Measurements from ENCODE around the gene MIER3.
"Not testable (repeated sequence)": the region's sequence is repeated elsewhere in the genome, so short reads cannot be mapped to it uniquely, and the experiment has no call there.

The MIER3 gene

DNA sequence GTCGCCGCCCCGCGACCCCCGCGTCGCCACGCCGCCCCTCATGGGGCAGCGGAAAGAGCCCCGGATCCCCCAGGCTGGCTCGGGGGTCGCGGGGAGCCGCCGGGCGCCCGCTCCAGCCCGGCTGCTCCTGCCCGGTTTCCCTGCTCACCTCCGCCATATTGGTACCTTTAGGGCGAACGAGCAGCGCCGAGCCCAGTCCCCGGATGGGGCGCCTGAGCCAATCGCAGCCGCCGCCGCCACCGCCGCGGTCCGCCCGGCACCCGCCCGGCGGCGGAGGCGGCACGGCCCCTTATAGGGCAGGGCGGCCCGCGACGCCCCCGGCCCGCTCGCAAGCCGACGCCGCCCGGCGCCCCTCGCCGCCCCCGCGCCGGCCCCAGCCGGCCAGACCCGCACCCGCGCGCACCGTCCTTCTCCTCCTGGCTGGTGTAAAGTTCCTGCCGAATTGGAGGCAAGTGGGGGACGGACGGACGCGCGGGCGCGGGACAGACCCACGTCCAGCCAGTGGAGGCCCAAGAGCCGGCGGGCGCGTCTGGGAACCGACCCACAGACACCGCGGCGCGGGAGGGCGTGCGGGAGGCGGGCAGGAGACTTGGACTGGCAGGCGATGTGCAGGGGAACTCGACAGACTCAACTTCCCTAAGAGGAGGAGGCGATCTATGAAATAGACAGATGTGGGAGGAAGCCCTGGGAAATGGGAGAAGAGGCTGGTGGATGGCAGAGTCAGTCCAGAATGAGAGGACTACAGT, at the start of gene MIER3:
MIER3 (minus strand) TSS at position 178 of the 746 bp plus-strand sequence; CDS start at position 157, 21 bp downstream.
- DNase-seq (ENCODE audit: low read depth in 1 of 2, low spot score in 1 of 2): peak; percentile 62 to 67

- no peak for DNase-seq (ENCODE audit: low read depth in 1 of 2, low spot score in 1 of 2)
These were observed 43.7 kb upstream of the MIER3 start for GRCh38 chr5:56995596-56995995.

DNA sequence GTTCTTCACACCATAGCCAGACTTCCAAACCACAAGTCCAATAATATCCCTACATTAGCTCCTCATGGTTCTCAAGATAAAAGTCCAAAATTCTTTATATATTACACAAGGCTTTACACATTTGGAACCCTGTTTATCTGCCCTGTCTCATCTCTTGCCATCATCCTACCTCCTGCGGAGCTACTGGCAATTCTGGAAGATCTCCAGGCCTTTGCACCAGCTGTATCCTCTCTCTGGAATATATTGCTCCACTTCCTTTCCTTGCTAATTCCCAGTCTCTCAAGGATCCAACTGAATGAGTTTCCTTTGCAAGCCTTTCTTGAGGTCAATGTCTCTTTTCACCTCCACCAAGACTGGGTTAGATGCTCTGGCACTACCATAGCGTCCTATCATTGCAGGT, 41.3 kb upstream of the MIER3 start:
- no peak for DNase-seq (ENCODE audit: low read depth in 1 of 2, low spot score in 1 of 2)

DNA sequence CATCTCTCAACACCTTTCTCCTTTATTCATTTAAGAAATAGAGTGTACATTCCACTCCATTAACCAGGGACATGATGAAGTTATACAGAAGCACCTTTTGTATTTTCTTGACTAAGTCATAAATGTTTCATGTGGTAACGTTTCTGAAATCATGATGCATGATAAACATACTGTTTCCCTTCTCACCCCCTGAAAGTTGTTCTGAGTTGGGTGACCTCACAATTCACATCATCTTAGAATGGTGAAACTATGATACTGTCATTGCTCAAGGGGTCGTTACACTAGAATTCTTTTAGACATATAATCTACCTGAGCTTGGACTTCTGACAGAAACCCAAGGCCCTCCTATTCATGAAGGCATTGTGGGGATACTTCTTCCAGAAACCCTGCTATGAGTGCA, 37.8 kb upstream of the MIER3 start:
- DNase-seq (ENCODE audit: low read depth in 1 of 2, low spot score in 1 of 2): no peak

DNA sequence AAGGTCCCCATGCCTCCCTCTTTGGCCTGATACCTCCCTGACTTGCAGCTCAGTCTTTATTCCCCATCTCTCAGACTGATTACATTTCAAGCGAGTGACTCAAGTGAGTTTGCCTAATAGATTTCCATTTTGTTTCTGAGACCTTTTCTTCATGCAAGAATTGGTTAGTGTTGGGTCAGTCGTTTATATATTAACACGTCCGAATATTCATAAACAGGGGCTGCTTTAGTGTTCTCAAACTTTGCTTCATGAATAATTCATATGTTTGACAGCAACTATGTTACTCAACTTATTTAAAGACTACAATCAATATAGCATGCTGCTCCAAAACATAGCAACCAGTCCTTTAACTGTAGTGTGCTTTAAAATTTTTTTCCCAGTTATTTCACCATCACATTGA, 36.6 kb upstream of the MIER3 start:
- DNase-seq (ENCODE audit: low read depth in 1 of 2, low spot score in 1 of 2): no peak

DNA sequence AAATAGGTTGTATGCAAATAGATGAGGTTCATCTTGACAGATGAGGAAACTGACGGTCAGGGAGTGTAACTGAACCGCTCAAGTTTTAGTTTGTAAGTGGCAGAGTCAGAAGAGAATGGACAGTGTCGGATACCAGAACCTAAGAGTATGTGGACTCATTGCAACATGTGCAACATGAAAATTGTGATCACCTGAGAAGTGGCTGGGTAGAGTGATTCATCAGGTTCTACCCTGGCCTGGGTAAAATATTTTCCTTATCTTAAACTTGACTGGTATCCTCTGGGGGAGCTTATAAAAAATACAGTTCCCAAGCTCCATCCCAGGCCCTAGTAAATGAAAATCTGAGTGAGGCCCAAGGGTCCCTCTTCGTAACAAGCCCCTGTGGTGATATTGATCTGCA, 35.2 kb upstream of the MIER3 start:
- DNase-seq (ENCODE audit: low read depth in 1 of 2, low spot score in 1 of 2): no peak

GRCh38 chr5:56986626-56986947, 34.7 kb upstream of the MIER3 start:
- no peak for DNase-seq (ENCODE audit: low read depth in 1 of 2, low spot score in 1 of 2)

GRCh38 chr5:56985936-56986625, 34.2 kb upstream of the MIER3 start:
- no peak for DNase-seq (ENCODE audit: low read depth in 1 of 2, low spot score in 1 of 2)

DNA sequence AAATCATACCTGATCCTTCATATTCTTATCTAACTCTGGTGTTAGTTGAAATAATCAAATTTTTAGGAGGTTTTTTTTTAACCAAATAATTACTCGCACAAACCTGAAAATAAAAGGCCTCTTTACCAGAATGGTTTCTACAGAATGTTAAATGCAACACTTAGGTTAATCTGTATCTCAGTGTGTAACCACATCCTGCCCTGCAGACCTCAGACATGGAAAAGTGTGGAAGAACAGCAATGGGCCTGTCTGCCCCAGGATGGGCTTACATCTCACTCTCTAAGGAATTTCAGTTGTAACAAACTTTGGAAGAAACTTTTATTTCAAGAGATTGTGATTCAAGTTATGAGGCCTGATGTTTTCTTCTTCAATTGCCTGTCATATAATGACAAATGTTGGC, 32.5 kb upstream of the MIER3 start:
- no peak for DNase-seq (ENCODE audit: low read depth in 1 of 2, low spot score in 1 of 2)

GRCh38 chr5:56983593-56984361, 31.9 kb upstream of the MIER3 start:
- no peak for DNase-seq (ENCODE audit: low read depth in 1 of 2, low spot score in 1 of 2)

GRCh38 chr5:56981548-56982315, 29.8 kb upstream of the MIER3 start:
- no peak for DNase-seq (ENCODE audit: low read depth in 1 of 2, low spot score in 1 of 2)

DNA sequence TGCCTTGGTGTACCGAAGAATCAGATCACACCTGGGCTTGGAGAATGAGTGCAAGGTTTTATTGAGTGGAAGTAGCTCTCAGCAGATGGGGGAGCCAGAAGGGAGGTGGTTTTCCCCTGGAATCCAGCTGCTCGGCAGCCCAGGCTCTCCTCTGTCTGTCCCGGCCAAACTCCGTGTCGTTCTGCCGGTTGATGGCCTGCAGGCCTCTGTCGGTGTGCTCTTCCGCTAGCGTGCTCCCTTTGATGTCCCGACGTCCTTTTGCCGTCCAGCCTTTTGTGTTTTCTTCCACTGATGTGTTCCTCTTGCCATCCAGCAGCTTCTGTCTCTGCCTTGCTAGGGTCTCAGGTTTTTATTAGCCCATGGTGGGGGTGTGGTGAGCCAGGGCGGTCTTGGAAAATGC, 28.0 kb upstream of the MIER3 start:
- no peak for DNase-seq (ENCODE audit: low read depth in 1 of 2, low spot score in 1 of 2)

DNA sequence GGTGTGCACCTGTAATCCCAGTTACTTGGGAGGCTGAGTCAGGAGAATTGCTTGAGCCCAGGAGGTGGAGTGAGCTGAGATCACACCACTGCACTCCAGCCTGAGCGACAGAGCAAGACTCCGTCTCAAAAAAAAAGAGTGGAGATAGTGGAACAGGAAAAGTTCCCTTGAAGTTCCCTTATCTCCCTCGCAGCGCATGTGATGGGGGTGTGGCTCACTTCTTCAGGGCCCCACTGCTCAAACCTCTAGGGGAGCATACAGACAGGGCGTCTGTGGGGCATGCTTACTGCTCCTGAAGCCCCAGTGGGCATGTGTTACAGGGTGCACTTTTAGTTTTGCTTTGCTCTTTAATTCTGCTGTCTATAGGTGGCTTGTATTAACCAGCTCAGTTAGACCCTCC, 27.6 kb upstream of the MIER3 start:
- DNase-seq (ENCODE audit: low read depth in 1 of 2, low spot score in 1 of 2): not testable (repeated sequence)

GRCh38 chr5:56977822-56978221, 25.9 kb upstream of the MIER3 start:
- no peak for DNase-seq (ENCODE audit: low read depth in 1 of 2, low spot score in 1 of 2)

DNA sequence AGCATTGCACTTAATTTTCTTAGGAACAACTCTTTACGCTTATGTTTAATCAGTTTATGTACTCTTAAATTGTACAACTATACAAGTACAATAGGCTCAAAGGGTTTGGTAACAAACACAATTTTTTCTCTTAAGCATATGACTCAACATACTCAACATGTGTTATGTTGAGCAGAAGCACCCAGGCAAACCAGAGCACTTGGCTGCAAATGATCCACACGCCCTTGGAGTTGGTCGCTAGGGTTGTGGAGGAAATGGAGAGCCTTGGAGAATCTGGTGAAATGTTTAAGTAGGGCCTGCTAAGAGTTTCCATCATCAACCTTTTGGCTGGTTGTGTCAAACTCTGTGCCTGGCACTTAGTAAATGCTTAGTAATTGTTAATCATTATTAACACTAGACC, 25.1 kb upstream of the MIER3 start:
- no peak for DNase-seq (ENCODE audit: low read depth in 1 of 2, low spot score in 1 of 2)

DNA sequence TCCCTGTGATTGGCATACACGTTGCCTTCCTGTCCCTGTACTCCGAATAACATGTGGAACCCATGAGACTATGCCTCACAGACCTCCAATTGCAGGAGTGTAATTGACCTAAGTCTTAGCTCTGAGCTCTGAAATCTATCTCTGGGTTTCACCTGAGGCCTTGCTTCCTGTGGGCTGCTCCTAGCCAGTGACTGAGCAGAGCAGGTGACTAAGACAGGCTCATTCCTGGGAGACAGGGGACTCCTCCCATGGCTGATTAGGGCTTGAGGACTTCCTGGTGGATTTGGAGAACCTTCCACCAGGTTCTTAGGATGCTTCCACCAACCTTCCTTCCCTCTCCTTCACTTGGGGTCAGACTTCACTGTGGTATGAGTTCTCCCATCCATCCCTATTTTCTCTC, 22.3 kb upstream of the MIER3 start:
- DNase-seq (ENCODE audit: low read depth in 1 of 2, low spot score in 1 of 2): no peak

DNA sequence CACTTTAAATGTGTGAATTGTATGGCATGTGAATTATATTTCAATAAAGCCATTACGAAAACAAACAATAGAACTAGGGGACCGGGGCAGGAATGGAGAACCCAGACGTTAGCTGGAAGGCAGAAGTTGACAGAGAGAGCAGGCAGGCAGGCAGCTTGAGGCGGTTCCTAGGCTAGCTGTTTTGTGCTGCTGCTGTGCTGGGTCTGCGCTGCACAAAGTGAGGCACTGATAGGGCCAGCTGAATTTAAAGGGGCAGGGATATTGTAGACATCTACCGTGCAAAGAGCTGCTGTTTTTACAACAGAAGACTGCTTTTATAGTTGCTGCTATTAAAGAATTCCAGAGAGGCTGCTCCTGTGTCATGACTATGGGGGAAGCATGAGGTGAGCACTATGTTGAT, 21.6 kb upstream of the MIER3 start:
- no peak for DNase-seq (ENCODE audit: low read depth in 1 of 2, low spot score in 1 of 2)

- DNase-seq (ENCODE audit: low read depth in 1 of 2, low spot score in 1 of 2): no peak
These were observed 19.4 kb upstream of the MIER3 start for GRCh38 chr5:56971275-56971674.

GRCh38 chr5:56964173-56964572, 12.2 kb upstream of the MIER3 start:
- no peak for DNase-seq (ENCODE audit: low read depth in 1 of 2, low spot score in 1 of 2)

DNA sequence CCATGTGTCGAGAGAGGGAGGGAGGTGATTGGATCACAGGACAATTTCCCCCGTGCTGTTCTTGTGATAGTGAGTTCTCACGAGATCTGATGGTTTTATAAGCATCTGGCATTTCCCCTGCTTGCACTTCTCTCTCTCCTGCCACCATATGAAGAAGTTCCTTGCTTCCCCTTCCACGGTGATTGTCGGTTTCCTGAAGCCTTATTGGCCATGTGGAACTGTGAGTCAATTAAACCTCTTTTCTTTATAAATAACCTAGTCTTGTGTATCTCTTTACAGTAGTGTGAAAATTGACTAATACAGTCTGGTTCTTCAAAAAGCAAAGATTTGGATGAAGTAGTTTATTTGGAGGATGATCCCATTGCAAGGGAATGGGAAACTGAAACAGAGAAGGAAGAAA, 11.3 kb upstream of the MIER3 start:
- DNase-seq (ENCODE audit: low read depth in 1 of 2, low spot score in 1 of 2): no peak

- DNase-seq (ENCODE audit: low read depth in 1 of 2, low spot score in 1 of 2): no peak
These were observed 10.4 kb upstream of the MIER3 start for GRCh38 chr5:56962286-56962685.

DNA sequence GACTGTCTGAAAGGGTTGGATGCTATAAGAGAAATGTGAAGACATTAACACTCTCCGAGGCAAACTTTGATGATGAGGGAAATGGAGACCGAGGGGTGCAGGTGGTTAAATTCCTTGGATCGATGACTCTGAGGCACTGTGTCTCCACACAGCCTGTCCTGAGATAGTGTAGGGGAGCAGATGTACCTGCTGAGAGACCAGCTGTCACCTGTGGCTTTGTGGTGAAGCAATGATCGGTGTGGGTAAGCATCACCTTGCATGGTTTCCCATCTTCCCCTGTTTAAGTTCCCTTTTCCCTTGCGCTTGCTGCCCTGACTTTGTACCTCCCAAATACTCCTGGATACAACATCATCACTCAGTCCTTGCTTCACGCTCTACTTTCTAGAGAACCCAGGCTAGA, 9.8 kb upstream of the MIER3 start:
- no peak for DNase-seq (ENCODE audit: low read depth in 1 of 2, low spot score in 1 of 2)

All from activated T-helper 1 cell treated with anti-CD3 and anti-CD28 coated beads, Interleukin-2, amount 50 U/mL, for 16 hours (primary cell).